Stomach (tissue), 4 donors: ENCODE results near the gene NRIP2.

Experiments used
- EP300 ChIP-seq: sonication (generic); formaldehyde crosslinking; IDR thresholded peaks from one replicate; pipeline ENCODE4 v1.6.1; 2017; ENCODE audit warnings: antibody characterized with exemption
- POLR2A ChIP-seq, 4 donors: fragments of 450-650 bp; IDR thresholded peaks; one replicate each; pipeline ENCODE4 v1.6.1; 2016; ENCODE audit warnings: antibody characterized with exemption in 4 of 4, control low read depth in 2 of 4, mild to moderate bottlenecking in 1 of 4, moderate library complexity in 1 of 4
- POLR2AphosphoS5 ChIP-seq, 3 donors: sonication (generic); formaldehyde crosslinking; IDR thresholded peaks; one replicate each; pipeline ENCODE4 v1.6.1; 2016; ENCODE audit warnings: antibody characterized with exemption in 3 of 3

- TF ChIP-seq POLR2A (IDR thresholded peaks at IDR 0.05) (no peak), EP300 (no peak), POLR2AphosphoS5 (IDR thresholded peaks at IDR 0.05) (no peak)
Observed at GRCh38 chr12:2857021-2857431, 22.2 kb upstream of the NRIP2 start, which contains the start of gene TEX52.
